ENCODE data around the gene VGLL4.

VGLL4 gene

GRCh38 chr3:11546657-11547302 is 96.9 kb downstream of the VGLL4 start:
- DNase-seq: no peak

- DNase-seq: no peak
Observed at GRCh38 chr3:11545186-11545851, 98.4 kb downstream of the VGLL4 start.

- no peak for DNase-seq
Observed at GRCh38 chr3:11544412-11545181, 99.1 kb downstream of the VGLL4 start.

GRCh38 chr3:11543948-11544387 is 99.7 kb downstream of the VGLL4 start:
- no peak for DNase-seq

- no peak for DNase-seq
Observed at GRCh38 chr3:11543141-11543947, 100.4 kb downstream of the VGLL4 start.

- no peak for DNase-seq
Observed at GRCh38 chr3:11542551-11542950, 101.2 kb downstream of the VGLL4 start.

- no peak for DNase-seq
Observed at GRCh38 chr3:11541321-11542303, 102.1 kb downstream of the VGLL4 start.

GRCh38 chr3:11539677-11540076 is 104.0 kb downstream of the VGLL4 start:
- DNase-seq: no peak

GRCh38 chr3:11539218-11539617 is 104.5 kb downstream of the VGLL4 start:
- no peak for DNase-seq

- DNase-seq: no peak
Observed at GRCh38 chr3:11538581-11538980, 105.1 kb downstream of the VGLL4 start.

GRCh38 chr3:11536936-11537612 is 106.6 kb downstream of the VGLL4 start:
- DNase-seq: no peak

GRCh38 chr3:11536132-11536935 is 107.4 kb downstream of the VGLL4 start:
- DNase-seq: no peak

GRCh38 chr3:11535243-11535960 is 108.3 kb downstream of the VGLL4 start:
- no peak for DNase-seq

GRCh38 chr3:11534793-11535101 is 109.0 kb downstream of the VGLL4 start:
- DNase-seq: no peak

GRCh38 chr3:11534011-11534792 is 109.5 kb downstream of the VGLL4 start:
- DNase-seq: no peak

- no peak for DNase-seq
Observed at GRCh38 chr3:11532931-11533391, 110.8 kb downstream of the VGLL4 start.

GRCh38 chr3:11530153-11530721 is 113.5 kb downstream of the VGLL4 start:
- DNase-seq: no peak

- DNase-seq: no peak
Observed at GRCh38 chr3:11529281-11529680, 114.4 kb downstream of the VGLL4 start.
